Activated T-cell treated with anti-CD3 and anti-CD28 coated beads, Interleukin-2, amount 50 U/mL, for 4 hours (primary cell): ENCODE results near the gene UBE2S. TPM values are rescaled to one million over a fixed set of nuclear protein-coding genes. Genes with fewer than 3 reads are reported as not detected.

Source experiments
- total RNA-seq, 3 donors: library from RNA; stranded (reverse); gene quantifications; one replicate each; pipeline ENCODE4 v1.2.1, GENCODE V29; 2021

Gene UBE2S
- total RNA-seq, 3 donors from 2014 or later, result 226 to 281 (median 237) TPM

Other genes with a start within 250 kb of the UBE2S start
- under 1 TPM in 2 of 3 donors, not detected in 1; 0.25 to 0.45 TPM for gene DNAAF3, start 241.2 kb downstream of the UBE2S start, total RNA-seq
- gene SYT5, start 227.5 kb downstream of the UBE2S start, total RNA-seq, result not detected
- gene PTPRH, start 198.3 kb downstream of the UBE2S start, total RNA-seq, result under 1 TPM; 0.11 to 0.38 (median 0.11) TPM
- 1 to 10 TPM; 5.8 to 6.9 (median 6.2) TPM for gene TMEM86B, start 179.0 kb downstream of the UBE2S start, total RNA-seq
- gene PPP6R1, start 148.8 kb downstream of the UBE2S start, total RNA-seq, result 100 to 1,000 TPM; 256 to 326 (median 285) TPM
- gene HSPBP1, start 127.7 kb downstream of the UBE2S start, total RNA-seq, result 100 to 1,000 TPM; 113 to 139 (median 121) TPM
- gene BRSK1, start 123.8 kb downstream of the UBE2S start, total RNA-seq, result 1 to 10 TPM; 4.0 to 6.5 (median 5.0) TPM
- gene TMEM150B, start 82.4 kb downstream of the UBE2S start, total RNA-seq, result not detected
- 1 to 10 TPM; 8.1 to 9.2 (median 8.6) TPM for gene KMT5C, start 67.9 kb downstream of the UBE2S start, total RNA-seq
- not detected for gene COX6B2, start 53.1 kb downstream of the UBE2S start, total RNA-seq
- gene GARIN5B, start 44.5 kb downstream of the UBE2S start, total RNA-seq, result not detected
- under 1 TPM; 0.18 to 0.46 (median 0.35) TPM for gene IL11, start 37.3 kb downstream of the UBE2S start, total RNA-seq
- gene TMEM190, start 31.0 kb downstream of the UBE2S start, total RNA-seq, result not detected
- 1 to 10 TPM; 6.1 to 8.8 (median 8.4) TPM for gene TMEM238, start 23.5 kb downstream of the UBE2S start, total RNA-seq
- gene RPL28, start 21.9 kb downstream of the UBE2S start, total RNA-seq, result 1,000 to 10,000 TPM; 3,242 to 3,402 (median 3,363) TPM
- gene SHISA7, start 35.5 kb upstream of the UBE2S start, total RNA-seq, result not detected
- gene ISOC2, start 53.9 kb upstream of the UBE2S start, total RNA-seq, result 10 to 100 TPM; 63.2 to 65.1 (median 64.5) TPM
- not detected for gene C19orf85, start 57.0 kb upstream of the UBE2S start, total RNA-seq
- gene ZNF628, start 68.8 kb upstream of the UBE2S start, total RNA-seq, result 10 to 100 TPM; 11.0 to 12.6 (median 12.1) TPM
- 10 to 100 TPM; 16.0 to 23.4 (median 17.6) TPM for gene NAT14, start 77.4 kb upstream of the UBE2S start, total RNA-seq
- gene SSC5D, start 80.6 kb upstream of the UBE2S start, total RNA-seq, result under 1 TPM; 0.29 to 0.66 (median 0.38) TPM
- not detected for gene SBK2, start 129.3 kb upstream of the UBE2S start, total RNA-seq
- not detected for gene SBK3, start 137.8 kb upstream of the UBE2S start, total RNA-seq
- 10 to 100 TPM; 10.1 to 12.2 (median 11.0) TPM for gene ZNF579, start 173.1 kb upstream of the UBE2S start, total RNA-seq
- gene FIZ1, start 191.7 kb upstream of the UBE2S start, total RNA-seq, result 10 to 100 TPM; 31.4 to 35.5 (median 34.4) TPM
- 10 to 100 TPM; 12.5 to 12.6 (median 12.6) TPM for gene ZNF524, start 192.5 kb upstream of the UBE2S start, total RNA-seq
- 10 to 100 TPM; 14.5 to 15.9 (median 15.4) TPM for gene ZNF865, start 197.9 kb upstream of the UBE2S start, total RNA-seq
- 1 to 10 TPM; 3.3 to 3.4 (median 3.4) TPM for gene ZNF784, start 216.8 kb upstream of the UBE2S start, total RNA-seq
- 10 to 100 TPM; 27.1 to 31.5 (median 28.5) TPM for gene ZNF580, start 233.2 kb upstream of the UBE2S start, total RNA-seq
- 10 to 100 TPM; 46.2 to 54.1 (median 52.7) TPM for gene ZNF581, start 235.9 kb upstream of the UBE2S start, total RNA-seq
- gene CCDC106, start 240.4 kb upstream of the UBE2S start, total RNA-seq, result 1 to 10 TPM; 3.9 to 7.8 (median 4.8) TPM
- gene U2AF2, start 247.2 kb upstream of the UBE2S start, total RNA-seq, result 100 to 1,000 TPM; 467 to 532 (median 476) TPM